Brain microvascular endothelial cell (primary cell): ENCODE results near the gene CLIC5.

Experiments used
- DNase-seq: peaks from one replicate; pipeline ENCODE4 v3.0.0-alpha.2; 2020
- H3K27ac ChIP-seq: fragments of 250-450 bp; sonication (Bioruptor Pico); 2 replicates; pipeline ENCODE4 v1.5.1; 2020; ENCODE audit warnings: mild to moderate bottlenecking, moderate library complexity
- H3K27me3 ChIP-seq: fragments of 250-450 bp; sonication (Bioruptor Pico); replicated peaks from 2 replicates; pipeline ENCODE4 v1.5.1; 2020; ENCODE audit warnings: mild to moderate bottlenecking
- H3K36me3 ChIP-seq: fragments of 250-450 bp; sonication (Bioruptor Pico); replicated peaks from 2 replicates; pipeline ENCODE4 v1.5.1; 2020; ENCODE audit warnings: mild to moderate bottlenecking
- H3K4me3 ChIP-seq: 2 replicates; pipeline ENCODE4 v1.5.1; 2011; ENCODE audit warnings: low read depth, mild to moderate bottlenecking, control low read depth, low read length, moderate library complexity
- in situ Hi-C: cut with HindIII; loops from 2 replicates; pipeline ENCODE4 v1.10.0; 2017; ENCODE audit warnings: low sequenced_read_pairs, low pct_ligation_motif_present
- TF ChIP-seq, protein P1 (sequence below): IDR thresholded peaks from 2 replicates; pipeline ENCODE4 v1.5.1; 2011; ENCODE audit warnings: low read depth, mild to moderate bottlenecking, moderate library complexity, low read length, control low read depth, inconsistent platforms; ENCODE audit errors: missing control alignments

CLIC5 gene

DNA sequence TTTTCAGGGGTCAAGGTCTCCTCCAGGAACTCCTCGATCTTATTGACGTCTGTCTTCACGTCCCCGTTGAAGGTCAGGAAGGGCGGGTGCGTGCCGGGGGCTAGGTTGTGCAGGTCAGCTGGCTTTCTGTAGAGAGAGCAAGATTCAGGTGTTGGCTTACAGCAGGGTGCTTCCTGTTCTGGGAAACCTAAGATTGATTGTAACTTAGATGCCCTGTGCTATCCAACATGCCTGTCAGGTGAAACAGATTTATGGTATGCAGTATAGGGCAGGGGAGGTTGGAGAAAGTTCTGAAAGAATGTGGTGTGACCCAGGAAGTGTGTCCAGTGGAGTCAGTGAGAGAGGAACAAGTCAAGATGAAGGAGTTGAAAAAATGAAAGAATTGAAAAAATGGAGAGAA is 66.4 kb downstream of the CLIC5 start:
- in situ Hi-C loops = no loop called here
- DNase-seq = no peak
- Histone ChIP-seq H3K27ac (no peak overlapping the region), H3K4me3 (no peak overlapping the region), H3K36me3 (no peaks in the 10 kb centered on the region), H3K27me3 (no peaks in the 10 kb centered on the region)
- TF ChIP-seq, protein P1, sequence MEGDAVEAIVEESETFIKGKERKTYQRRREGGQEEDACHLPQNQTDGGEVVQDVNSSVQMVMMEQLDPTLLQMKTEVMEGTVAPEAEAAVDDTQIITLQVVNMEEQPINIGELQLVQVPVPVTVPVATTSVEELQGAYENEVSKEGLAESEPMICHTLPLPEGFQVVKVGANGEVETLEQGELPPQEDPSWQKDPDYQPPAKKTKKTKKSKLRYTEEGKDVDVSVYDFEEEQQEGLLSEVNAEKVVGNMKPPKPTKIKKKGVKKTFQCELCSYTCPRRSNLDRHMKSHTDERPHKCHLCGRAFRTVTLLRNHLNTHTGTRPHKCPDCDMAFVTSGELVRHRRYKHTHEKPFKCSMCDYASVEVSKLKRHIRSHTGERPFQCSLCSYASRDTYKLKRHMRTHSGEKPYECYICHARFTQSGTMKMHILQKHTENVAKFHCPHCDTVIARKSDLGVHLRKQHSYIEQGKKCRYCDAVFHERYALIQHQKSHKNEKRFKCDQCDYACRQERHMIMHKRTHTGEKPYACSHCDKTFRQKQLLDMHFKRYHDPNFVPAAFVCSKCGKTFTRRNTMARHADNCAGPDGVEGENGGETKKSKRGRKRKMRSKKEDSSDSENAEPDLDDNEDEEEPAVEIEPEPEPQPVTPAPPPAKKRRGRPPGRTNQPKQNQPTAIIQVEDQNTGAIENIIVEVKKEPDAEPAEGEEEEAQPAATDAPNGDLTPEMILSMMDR = no peak

DNA sequence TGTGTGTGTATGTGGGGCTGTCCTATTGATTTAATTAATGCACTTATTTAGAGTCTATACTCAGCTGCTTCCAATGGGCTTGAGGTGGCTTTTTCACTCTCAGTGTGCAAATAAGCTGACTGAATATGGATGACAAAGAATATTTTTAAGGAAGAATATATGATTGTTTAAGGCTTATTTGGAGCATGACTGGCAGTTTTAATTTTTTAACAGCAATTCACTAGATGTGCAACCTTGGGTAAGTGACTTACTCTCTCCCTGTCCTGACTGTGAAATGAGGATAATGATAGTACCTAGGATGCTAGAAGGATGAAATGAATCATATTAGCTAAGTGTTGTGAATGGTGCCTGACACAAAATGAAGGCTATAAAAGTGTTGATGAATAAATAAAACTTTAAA is 67.9 kb downstream of the CLIC5 start:
- Histone ChIP-seq H3K4me3 (no peak overlapping the region), H3K36me3 (no peaks in the 10 kb centered on the region), H3K27me3 (no peaks in the 10 kb centered on the region), H3K27ac (no peak overlapping the region)
- DNase-seq = no peak
- TF ChIP-seq, protein P1 = no peak
- in situ Hi-C loops = no loop called here

DNA sequence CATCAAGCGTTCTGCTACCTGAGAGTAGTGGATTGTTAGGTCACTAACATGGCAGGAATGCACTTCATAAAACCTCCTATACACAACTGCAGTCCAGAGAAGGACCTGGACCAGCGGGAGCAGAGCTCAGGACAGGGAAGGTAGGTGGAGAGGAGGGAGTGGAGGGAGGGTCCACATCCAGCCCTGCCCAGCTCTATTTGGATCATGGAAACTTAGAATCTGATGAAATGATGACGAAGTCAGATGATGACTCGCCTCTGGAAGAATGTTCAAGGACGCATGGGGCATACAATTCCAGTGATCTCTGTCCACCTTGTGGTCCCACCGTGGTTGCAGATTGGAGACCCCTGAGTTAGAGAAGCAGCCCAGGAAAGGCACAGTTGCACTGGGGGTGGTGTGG is 68.8 kb downstream of the CLIC5 start:
- in situ Hi-C loops = no loop called here
- no peak overlapping the region for H3K4me3 ChIP-seq
- H3K36me3 ChIP-seq = no peaks in the 10 kb centered on the region
- TF ChIP-seq, protein P1 = no peak
- no peak overlapping the region for H3K27ac ChIP-seq
- DNase-seq = no peak
- H3K27me3 ChIP-seq = no peaks in the 10 kb centered on the region

DNA sequence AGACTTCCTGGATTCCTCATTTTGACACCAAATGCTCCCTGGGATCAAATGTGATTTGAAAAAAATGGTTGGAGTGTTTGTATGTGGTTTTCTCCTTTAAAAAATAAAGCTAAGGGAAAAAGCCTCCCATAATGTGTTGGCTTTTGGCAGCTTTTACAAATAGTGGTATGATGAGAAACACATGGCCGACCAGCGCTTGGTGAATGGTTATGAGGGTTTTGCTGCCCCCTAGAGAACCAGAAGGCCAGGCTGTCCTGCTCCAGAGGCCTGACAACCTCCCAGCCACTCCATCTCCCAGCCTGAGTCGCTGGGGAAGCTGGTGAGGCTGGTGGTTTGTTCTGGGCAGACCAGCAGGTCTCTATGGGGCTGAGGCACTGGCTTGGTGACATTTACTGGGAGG is 69.3 kb downstream of the CLIC5 start:
- TF ChIP-seq, protein P1 = peak; percentile 64
- in situ Hi-C loops = no loop called here
- Histone ChIP-seq H3K27ac (no peak overlapping the region), H3K36me3 (no peaks in the 10 kb centered on the region), H3K27me3 (no peaks in the 10 kb centered on the region), H3K4me3 (no peak overlapping the region)
- DNase-seq = no peak

DNA sequence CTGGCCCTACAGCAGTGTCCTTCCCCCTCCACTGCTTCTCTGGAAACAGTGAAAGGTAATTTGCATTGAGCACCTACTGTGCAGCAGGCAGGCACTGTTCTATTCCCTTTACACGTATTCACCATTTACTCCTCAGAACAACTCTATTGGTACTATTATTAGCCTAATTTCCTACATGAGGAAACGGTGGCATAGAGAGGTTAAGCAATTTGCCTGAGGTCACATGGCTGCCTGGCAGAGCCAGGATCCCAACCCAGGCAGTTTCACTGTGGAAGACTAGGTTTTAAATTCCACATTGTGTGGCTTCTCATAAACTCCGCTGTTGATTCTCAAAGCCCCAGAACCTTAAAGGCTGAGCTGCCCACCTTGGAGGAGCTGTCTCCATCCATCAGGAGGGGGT is 72.7 kb downstream of the CLIC5 start:
- in situ Hi-C loops = no loop called here
- Histone ChIP-seq H3K27me3 (no peaks in the 10 kb centered on the region), H3K4me3 (no peak overlapping the region), H3K27ac (no peak overlapping the region), H3K36me3 (no peaks in the 10 kb centered on the region)
- TF ChIP-seq, protein P1 = no peak
- DNase-seq = no peak

DNA sequence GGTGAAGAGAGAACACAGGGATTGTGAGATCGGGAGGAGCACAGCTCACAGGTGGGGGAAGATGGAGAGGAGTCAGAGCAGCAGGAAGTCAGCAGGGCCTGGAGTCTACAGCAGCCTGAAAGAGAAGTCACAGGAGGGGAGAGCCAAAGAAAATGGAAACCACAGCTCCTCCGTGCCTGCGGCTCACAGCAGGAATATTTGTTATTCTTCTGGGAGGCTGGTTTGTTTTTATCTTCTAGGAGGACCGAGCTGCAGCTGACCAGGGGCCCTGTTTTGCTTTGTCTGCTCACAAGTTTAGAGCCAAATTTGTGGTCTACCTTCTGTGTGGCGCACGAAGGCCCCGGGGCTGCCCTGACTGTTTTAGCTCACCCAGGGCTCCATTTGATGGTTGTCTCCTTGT is 81.8 kb downstream of the CLIC5 start:
- H3K4me3 ChIP-seq = no peak overlapping the region
- no peak overlapping the region for H3K27ac ChIP-seq
- H3K36me3 ChIP-seq = no peaks in the 10 kb centered on the region
- in situ Hi-C loops = no loop called here
- peak; percentile 19 for DNase-seq
- no peaks in the 10 kb centered on the region for H3K27me3 ChIP-seq
- TF ChIP-seq, protein P1 = no peak
